GM06990 (cell line): Measurements from ENCODE around the gene BPIFB6.

ENCODE experiments used
- DNase-seq: peaks from one replicate; pipeline ENCODE4 v3.0.0-alpha.2; 2011; ENCODE audit not compliant: insufficient read length; ENCODE audit errors: extremely low read depth
- H3K27me3 ChIP-seq: replicated peaks from 2 replicates; pipeline ENCODE4 v1.6.0; 2011; ENCODE audit warnings: low read length; ENCODE audit not compliant: control insufficient read depth, insufficient read depth
- H3K36me3 ChIP-seq: 2 replicates; pipeline ENCODE4 v1.5.1; 2011; ENCODE audit warnings: low read length; ENCODE audit not compliant: control insufficient read depth, insufficient read depth
- H3K4me3 ChIP-seq: replicated peaks from 2 replicates; pipeline ENCODE4 v1.5.1; 2011; ENCODE audit warnings: low read depth, mild to moderate bottlenecking, control low read depth, low read length
- TF ChIP-seq, protein P1 (sequence below): IDR thresholded peaks from 2 replicates; pipeline ENCODE4 v1.5.1; 2011; ENCODE audit warnings: low read length, control low read depth, mild to moderate bottlenecking, inconsistent platforms; ENCODE audit not compliant: insufficient read depth, poor library complexity, severe bottlenecking

The BPIFB6 gene

GRCh38 chr20:32999603-33000250 is 31.7 kb upstream of the BPIFB6 start:
- Histone ChIP-seq H3K4me3 (no peak overlapping the region), H3K36me3 (no peaks in the 10 kb centered on the region), H3K27me3 (no peaks in the 10 kb centered on the region)
- DNase-seq: no peak
- TF ChIP-seq, protein P1, sequence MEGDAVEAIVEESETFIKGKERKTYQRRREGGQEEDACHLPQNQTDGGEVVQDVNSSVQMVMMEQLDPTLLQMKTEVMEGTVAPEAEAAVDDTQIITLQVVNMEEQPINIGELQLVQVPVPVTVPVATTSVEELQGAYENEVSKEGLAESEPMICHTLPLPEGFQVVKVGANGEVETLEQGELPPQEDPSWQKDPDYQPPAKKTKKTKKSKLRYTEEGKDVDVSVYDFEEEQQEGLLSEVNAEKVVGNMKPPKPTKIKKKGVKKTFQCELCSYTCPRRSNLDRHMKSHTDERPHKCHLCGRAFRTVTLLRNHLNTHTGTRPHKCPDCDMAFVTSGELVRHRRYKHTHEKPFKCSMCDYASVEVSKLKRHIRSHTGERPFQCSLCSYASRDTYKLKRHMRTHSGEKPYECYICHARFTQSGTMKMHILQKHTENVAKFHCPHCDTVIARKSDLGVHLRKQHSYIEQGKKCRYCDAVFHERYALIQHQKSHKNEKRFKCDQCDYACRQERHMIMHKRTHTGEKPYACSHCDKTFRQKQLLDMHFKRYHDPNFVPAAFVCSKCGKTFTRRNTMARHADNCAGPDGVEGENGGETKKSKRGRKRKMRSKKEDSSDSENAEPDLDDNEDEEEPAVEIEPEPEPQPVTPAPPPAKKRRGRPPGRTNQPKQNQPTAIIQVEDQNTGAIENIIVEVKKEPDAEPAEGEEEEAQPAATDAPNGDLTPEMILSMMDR: no peak

DNA sequence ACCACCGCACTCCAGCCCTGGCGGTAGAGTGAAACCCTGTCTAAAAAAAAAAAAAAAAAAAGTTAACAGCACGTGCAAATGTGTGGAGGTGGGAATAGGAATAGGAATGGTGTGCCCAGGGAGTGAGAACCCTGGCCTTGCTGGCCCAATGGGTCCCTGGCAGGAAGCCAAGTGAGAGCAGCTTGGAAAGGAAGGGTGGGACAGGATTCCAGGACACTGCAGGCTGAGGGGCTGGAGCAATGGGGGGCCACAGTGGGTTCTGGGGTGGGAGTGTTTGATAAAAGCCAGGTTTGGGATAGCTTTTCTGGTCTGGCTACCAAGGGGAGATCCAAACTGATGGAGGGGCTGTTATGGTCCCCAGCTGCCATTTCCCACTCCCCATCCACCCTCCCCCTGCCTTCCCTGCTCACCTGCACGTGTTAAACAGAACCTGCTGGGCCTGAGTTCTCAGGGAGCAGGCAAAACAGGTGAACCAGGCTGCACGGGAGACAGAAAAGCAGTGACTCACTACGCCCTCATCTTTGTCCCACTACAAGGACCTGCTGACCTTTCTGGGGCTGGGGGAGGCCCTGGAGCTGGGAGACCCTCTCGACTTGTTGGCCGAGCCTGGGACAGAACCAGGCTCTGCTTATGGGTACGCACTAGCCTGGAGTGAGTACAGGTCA is 30.5 kb upstream of the BPIFB6 start:
- no peak overlapping the region for H3K4me3 ChIP-seq
- TF ChIP-seq, protein P1: no peak
- no peaks in the 10 kb centered on the region for H3K36me3 ChIP-seq
- no peaks in the 10 kb centered on the region for H3K27me3 ChIP-seq
- no peak for DNase-seq

DNA sequence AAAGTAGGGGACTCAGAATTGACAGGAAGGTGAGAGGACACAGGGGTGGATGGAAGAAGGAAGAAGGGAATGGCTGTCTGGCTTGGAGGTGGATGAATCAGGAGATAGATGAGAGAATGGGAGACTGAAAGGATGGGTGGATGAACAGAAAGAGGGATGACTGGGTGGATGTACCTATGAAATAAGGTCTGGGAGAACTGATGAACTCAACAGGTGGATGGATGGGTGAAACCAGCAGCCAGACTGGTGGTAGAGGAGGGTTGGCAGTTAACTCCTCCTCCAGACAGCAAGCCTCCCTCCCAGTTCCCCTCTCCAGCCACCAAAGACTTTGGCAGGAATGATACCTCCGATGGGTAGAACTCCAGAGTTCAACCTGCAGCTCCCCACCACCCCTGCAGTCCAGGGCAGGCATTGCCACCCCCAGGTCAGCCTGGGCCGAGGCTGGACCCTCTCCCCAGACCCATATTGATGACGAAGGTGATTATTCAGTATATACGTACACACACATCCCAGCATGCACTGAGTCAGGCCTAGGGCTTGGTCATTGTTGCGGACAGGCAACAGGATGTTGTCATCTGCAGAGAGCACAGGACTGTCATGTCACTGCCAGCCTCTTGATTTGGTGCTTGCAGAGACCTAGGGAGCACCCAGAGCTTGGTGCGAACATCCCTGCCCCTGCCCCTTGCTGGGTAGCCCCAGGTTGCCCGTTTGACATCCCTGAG is 29.2 kb upstream of the BPIFB6 start:
- TF ChIP-seq, protein P1: no peak
- no peak for DNase-seq
- Histone ChIP-seq H3K27me3 (no peaks in the 10 kb centered on the region), H3K36me3 (no peaks in the 10 kb centered on the region), H3K4me3 (no peak overlapping the region)

DNA sequence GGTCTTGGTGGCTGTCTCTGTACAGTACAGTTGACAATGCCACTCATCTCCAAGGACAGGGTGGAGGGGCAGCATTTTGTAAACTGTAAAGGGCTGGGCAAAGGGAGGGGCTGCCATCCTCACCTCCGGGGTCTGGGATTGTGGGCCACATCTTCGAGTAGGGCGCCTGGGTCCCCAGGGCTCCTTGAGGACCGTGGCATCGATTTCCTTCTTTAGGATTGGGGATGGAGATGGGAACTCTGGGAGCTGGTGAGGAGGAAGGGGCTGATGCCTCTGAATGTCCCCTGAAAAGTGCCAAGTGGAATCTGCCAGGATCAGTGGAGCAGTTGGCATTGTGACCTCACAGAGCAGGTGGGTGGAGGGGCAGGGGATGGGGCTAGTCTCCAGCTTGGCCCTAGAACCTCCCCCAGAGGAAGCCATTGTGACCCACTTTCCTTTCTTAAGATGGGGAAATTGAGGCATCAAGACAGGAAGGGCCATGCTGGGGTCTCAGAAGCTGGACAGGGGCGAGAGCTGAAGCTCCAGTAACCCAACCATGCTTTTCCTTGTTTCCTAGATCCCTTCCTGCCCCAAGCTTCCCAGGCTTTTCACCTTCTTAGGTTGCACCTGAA is 27.2 kb upstream of the BPIFB6 start, which contains the start of gene SUN5:
Gene SUN5, minus strand, starts transcription at position 293 of the 611 bp plus-strand sequence. Its CDS starts 93 bp downstream, at position 200.
- Histone ChIP-seq H3K27me3 (no peaks in the 10 kb centered on the region), H3K4me3 (no peak within 1 kb of the TSS), H3K36me3 (no peaks in the 10 kb centered on the region)
- TF ChIP-seq, protein P1: no peak
- DNase-seq: no peak

- H3K4me3 ChIP-seq: no peak overlapping the region
- no peaks in the 10 kb centered on the region for H3K36me3 ChIP-seq
- TF ChIP-seq, protein P1: peak; percentile 49
- H3K27me3 ChIP-seq: no peaks in the 10 kb centered on the region
- DNase-seq: no peak
Measured at GRCh38 chr20:33005132-33005566, 26.3 kb upstream of the BPIFB6 start.
